ENCODE results near the gene EMILIN1.
"Not testable (repeated sequence)": the region's sequence is repeated elsewhere in the genome, so short reads cannot be mapped to it uniquely, and the experiment has no call there.

The EMILIN1 gene

GRCh38 chr2:27095745-27096651, 17.6 kb downstream of the EMILIN1 start:
- DNase-seq, result peak; percentile 43

- DNase-seq, result no peak
These were observed 18.4 kb downstream of the EMILIN1 start for GRCh38 chr2:27096748-27097297.

GRCh38 chr2:27097341-27097740, 18.9 kb downstream of the EMILIN1 start:
- no peak for DNase-seq

GRCh38 chr2:27099334-27099955, 21.0 kb downstream of the EMILIN1 start:
- DNase-seq, result no peak

GRCh38 chr2:27100036-27100435, 21.6 kb downstream of the EMILIN1 start:
- no peak for DNase-seq

GRCh38 chr2:27102329-27102728, 23.9 kb downstream of the EMILIN1 start:
- no peak for DNase-seq

GRCh38 chr2:27105981-27106380, 27.6 kb downstream of the EMILIN1 start:
- DNase-seq, result no peak

- DNase-seq, result no peak
These were observed 29.8 kb downstream of the EMILIN1 start for GRCh38 chr2:27108221-27108620.

GRCh38 chr2:27109083-27109482, 30.7 kb downstream of the EMILIN1 start:
- no peak for DNase-seq

- not testable (repeated sequence) for DNase-seq
These were observed 32.4 kb downstream of the EMILIN1 start for GRCh38 chr2:27110603-27111352.

- DNase-seq, result not testable (repeated sequence)
These were observed 33.1 kb downstream of the EMILIN1 start for GRCh38 chr2:27111392-27112078.

GRCh38 chr2:27115519-27115918, 37.1 kb downstream of the EMILIN1 start:
- no peak for DNase-seq

GRCh38 chr2:27117995-27118524, 39.6 kb downstream of the EMILIN1 start:
- no peak for DNase-seq

GRCh38 chr2:27118525-27119329, 40.3 kb downstream of the EMILIN1 start, which contains the start of gene CGREF1:
TSS of gene CGREF1 (minus strand) at chr2:27119128. CDS start at chr2:27104366, 14,762 bp downstream.
- DNase-seq, result no peak

- not testable (repeated sequence) for DNase-seq
These were observed 40.9 kb downstream of the EMILIN1 start for GRCh38 chr2:27119330-27119670.

- DNase-seq, result no peak
These were observed 43.5 kb downstream of the EMILIN1 start for GRCh38 chr2:27121906-27122305.

- no peak for DNase-seq
These were observed 44.4 kb downstream of the EMILIN1 start for GRCh38 chr2:27122791-27123190.

GRCh38 chr2:27123302-27124150, 45.1 kb downstream of the EMILIN1 start, which contains the start of gene ABHD1:
TSS of gene ABHD1 (plus strand) at chr2:27123815. CDS start at chr2:27123949, 134 bp downstream.
- no peak for DNase-seq

- DNase-seq, result no peak
These were observed 46.7 kb downstream of the EMILIN1 start for GRCh38 chr2:27125104-27125503.

GRCh38 chr2:27126252-27126710, 47.9 kb downstream of the EMILIN1 start:
- DNase-seq, result no peak

Data from fibroblast of skin of right quadriceps (primary cell).